ENCODE measurements around the gene SNRNP48.

The SNRNP48 gene

GRCh38 chr6:7554533-7555275, 35.3 kb upstream of the SNRNP48 start:
- no peak for TF ChIP-seq CTCF (IDR thresholded peaks at IDR 0.05; ENCODE audit: low read depth, low read length)

GRCh38 chr6:7555671-7556070, 34.3 kb upstream of the SNRNP48 start:
- no peak for TF ChIP-seq CTCF (IDR thresholded peaks at IDR 0.05; ENCODE audit: low read depth, low read length)
- no peak overlapping the region for H3K4me3 ChIP-seq (ENCODE audit: low read depth, low read length)

More at GRCh38 chr6:7554533-7555275, 35.3 kb upstream of the SNRNP48 start:
- H3K4me3 ChIP-seq (ENCODE audit: low read depth, low read length), result no peak overlapping the region

- no peak for TF ChIP-seq CTCF (IDR thresholded peaks at IDR 0.05; ENCODE audit: low read depth, low read length)
- H3K4me3 ChIP-seq (ENCODE audit: low read depth, low read length), result no peak overlapping the region
Observed at GRCh38 chr6:7556394-7557106, 33.4 kb upstream of the SNRNP48 start.

- no peak for TF ChIP-seq CTCF (IDR thresholded peaks at IDR 0.05; ENCODE audit: low read depth, low read length)
- no peak overlapping the region for H3K4me3 ChIP-seq (ENCODE audit: low read depth, low read length)
Observed at GRCh38 chr6:7557652-7558051, 32.3 kb upstream of the SNRNP48 start.

GRCh38 chr6:7558781-7559180, 31.2 kb upstream of the SNRNP48 start:
- no peak for TF ChIP-seq CTCF (IDR thresholded peaks at IDR 0.05; ENCODE audit: low read depth, low read length)
- no peak overlapping the region for H3K4me3 ChIP-seq (ENCODE audit: low read depth, low read length)

GRCh38 chr6:7559196-7559595, 30.8 kb upstream of the SNRNP48 start:
- TF ChIP-seq CTCF (IDR thresholded peaks at IDR 0.05; ENCODE audit: low read depth, low read length), result no peak
- no peak overlapping the region for H3K4me3 ChIP-seq (ENCODE audit: low read depth, low read length)
